ENCODE data around the gene RNF130. TPM values are rescaled to one million over a fixed set of nuclear protein-coding genes. Genes with fewer than 3 reads are reported as not detected.
A peak's percentile ranks its signal among the peaks of the same experiment; 100 is the strongest.

The RNF130 gene
- total and polyA plus RNA-seq, 9 of the 15 experiments (the other 6 are each of a cell fraction or from before 2014, with no cell fraction given): 5.8 to 39.4 (median 27.1) TPM

GRCh38 chr5:180080486-180081280, 9.1 kb upstream of the RNF130 start (continued):
- TF ChIP-seq, protein P1, sequence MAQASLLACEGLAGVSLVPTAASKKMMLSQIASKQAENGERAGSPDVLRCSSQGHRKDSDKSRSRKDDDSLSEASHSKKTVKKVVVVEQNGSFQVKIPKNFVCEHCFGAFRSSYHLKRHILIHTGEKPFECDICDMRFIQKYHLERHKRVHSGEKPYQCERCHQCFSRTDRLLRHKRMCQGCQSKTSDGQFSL (CRISPR knock-in tag; IDR thresholded peaks at IDR 0.05): peak; percentile 93
- TF ChIP-seq, protein P1 (tag; IDR thresholded peaks at IDR 0.05): no peak
- TF ChIP-seq KAT7 (CRISPR knock-in tag; IDR thresholded peaks at IDR 0.05; ENCODE audit: borderline replicate concordance): no peak
- TF ChIP-seq PHB (CRISPR knock-in tag; IDR thresholded peaks at IDR 0.05): no peak
- TF ChIP-seq RBM39 (optimal IDR thresholded peaks at IDR 0.05; ENCODE audit: low read depth, low read length): no peak
- no peak for TF ChIP-seq PHTF2 (CRISPR knock-in tag; IDR thresholded peaks at IDR 0.05)
- no peak for TF ChIP-seq PRPF4 (IDR thresholded peaks at IDR 0.05; ENCODE audit: insufficient read depth, low read depth, low read length, poor library complexity, severe bottlenecking)
- TF ChIP-seq ZNF12 (CRISPR knock-in tag; IDR thresholded peaks at IDR 0.05): no peak
- 0 out of 2 replicates have a peak, but pooled peaks have one; percentile 31 for TF ChIP-seq CC2D1A (IDR thresholded peaks at IDR 0.05)
- no peak for TF ChIP-seq CREBBP (IDR thresholded peaks at IDR 0.05; ENCODE audit: low read depth, low read length)
- TF ChIP-seq, protein P2, sequence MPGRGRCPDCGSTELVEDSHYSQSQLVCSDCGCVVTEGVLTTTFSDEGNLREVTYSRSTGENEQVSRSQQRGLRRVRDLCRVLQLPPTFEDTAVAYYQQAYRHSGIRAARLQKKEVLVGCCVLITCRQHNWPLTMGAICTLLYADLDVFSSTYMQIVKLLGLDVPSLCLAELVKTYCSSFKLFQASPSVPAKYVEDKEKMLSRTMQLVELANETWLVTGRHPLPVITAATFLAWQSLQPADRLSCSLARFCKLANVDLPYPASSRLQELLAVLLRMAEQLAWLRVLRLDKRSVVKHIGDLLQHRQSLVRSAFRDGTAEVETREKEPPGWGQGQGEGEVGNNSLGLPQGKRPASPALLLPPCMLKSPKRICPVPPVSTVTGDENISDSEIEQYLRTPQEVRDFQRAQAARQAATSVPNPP (IDR thresholded peaks at IDR 0.05; ENCODE audit: borderline replicate concordance, insufficient read depth, insufficient read length): no peak
- no peak for TF ChIP-seq ZC3H11A (IDR thresholded peaks at IDR 0.05; ENCODE audit: low read depth, low read length)
- peak; percentile 30 for TF ChIP-seq RBM25 (IDR thresholded peaks at IDR 0.05; ENCODE audit: low read depth, low read length, severe bottlenecking)
- TF ChIP-seq CCAR2 (IDR thresholded peaks at IDR 0.05; ENCODE audit: low read depth, low read length): no peak
- TF ChIP-seq SUPT5H (IDR thresholded peaks at IDR 0.05): no peak
- TF ChIP-seq CHAMP1 (IDR thresholded peaks at IDR 0.05): no peak
- no peak for TF ChIP-seq MEIS2 (IDR thresholded peaks at IDR 0.05; ENCODE audit: partially characterized antibody)
- TF ChIP-seq ZNF212 (CRISPR knock-in tag; IDR thresholded peaks at IDR 0.05): no peak
- TF ChIP-seq FOXP1 (CRISPR knock-in tag; IDR thresholded peaks at IDR 0.05): no peak
- TF ChIP-seq GATAD2A (IDR thresholded peaks at IDR 0.05): no peak
- no peak for TF ChIP-seq JUN (IDR thresholded peaks at IDR 0.05; ENCODE audit: borderline replicate concordance, low read depth, low read length)
- TF ChIP-seq JUN (CRISPR knock-in tag; IDR thresholded peaks at IDR 0.05; ENCODE audit: borderline replicate concordance): no peak
- no peak for TF ChIP-seq SRSF3 (IDR thresholded peaks at IDR 0.05; ENCODE audit: insufficient read depth, low read length)
- no peak for TF ChIP-seq NR2F6 (CRISPR knock-in tag; IDR thresholded peaks at IDR 0.05)
- no peak for TF ChIP-seq ZNF3 (CRISPR knock-in tag; IDR thresholded peaks at IDR 0.05)
- no peak for TF ChIP-seq ILF3 (IDR thresholded peaks at IDR 0.05; ENCODE audit: borderline replicate concordance)
